GM11168 (cell line): ENCODE results near the gene OCIAD2.
"Not testable (repeated sequence)": the region's sequence is repeated elsewhere in the genome, so short reads cannot be mapped to it uniquely, and the experiment has no call there.

Source experiments
- in situ Hi-C: fragments of 300-500 bp; cut with MboI; formaldehyde crosslinking; loops from one replicate; pipeline ENCODE4 v1.12.0; 2022; ENCODE audit warnings: low sequenced_read_pairs; ENCODE audit not compliant: unreplicated experiment

The OCIAD2 gene

GRCh38 chr4:48908687-48909086 lies 2.1 kb upstream of the OCIAD2 start:
- in situ Hi-C loops = no loop called here

GRCh38 chr4:48907706-48908477 lies 1.3 kb upstream of the OCIAD2 start:
- in situ Hi-C loops = no loop called here

DNA sequence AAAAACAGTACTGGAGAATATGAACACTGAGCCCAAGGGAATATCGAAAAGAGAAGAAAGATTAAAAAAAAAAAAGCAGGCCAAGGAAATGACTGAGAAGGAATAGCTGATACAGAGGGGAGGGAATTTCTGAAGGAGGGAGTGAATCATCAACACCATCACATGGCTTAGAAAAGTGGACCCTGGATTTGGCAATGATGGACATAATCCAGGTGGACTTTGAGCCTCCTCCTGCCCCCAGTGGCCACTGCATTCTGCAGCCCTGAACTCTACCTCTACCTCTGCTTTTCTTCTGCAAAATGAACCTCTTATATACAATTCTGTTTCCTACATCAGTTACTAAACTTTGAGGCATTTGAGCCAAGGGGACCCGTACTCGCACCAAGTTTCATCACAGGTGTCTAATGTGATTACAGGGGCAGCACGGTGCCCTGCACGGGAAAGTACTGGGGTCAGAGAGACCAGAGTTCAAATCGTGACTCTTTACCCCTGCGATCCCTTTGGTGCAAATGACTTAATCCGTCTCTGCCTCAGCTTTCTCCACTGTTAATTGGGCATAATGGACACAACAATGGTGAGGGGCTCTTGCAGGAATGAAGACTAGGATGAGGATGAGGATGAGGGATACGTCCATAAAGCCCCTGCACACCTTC lies 1.1 kb downstream of the OCIAD2 start:
- in situ Hi-C loops = no loop called here

DNA sequence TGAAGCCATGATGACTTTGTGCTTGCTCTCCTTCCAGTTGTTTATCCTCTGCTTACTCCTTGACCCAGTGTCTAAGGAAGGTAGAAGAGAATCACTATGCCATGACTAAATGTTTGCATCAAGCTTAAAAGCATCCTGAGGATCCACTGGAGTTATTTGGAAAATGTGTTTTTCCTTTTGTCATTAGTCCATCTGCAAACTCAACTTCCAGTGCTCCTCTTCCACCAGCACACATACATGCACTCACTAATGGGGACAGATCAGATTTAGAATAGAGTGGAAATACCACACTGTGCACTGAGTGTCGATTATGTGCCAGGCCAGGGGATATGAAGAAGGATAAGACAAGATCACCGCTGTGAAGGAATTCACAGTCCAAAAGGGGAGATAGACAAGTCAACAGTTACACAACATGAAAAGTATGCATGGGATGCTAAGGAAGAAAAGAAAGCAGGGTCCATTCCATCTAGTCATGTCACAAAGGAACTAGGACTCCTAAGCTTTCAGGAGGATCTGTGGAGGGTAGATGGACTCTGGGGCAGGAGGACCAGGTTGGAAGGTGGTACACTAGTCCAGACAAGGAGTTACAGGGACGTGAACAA lies 1.9 kb downstream of the OCIAD2 start:
- in situ Hi-C loops = no loop called here

- in situ Hi-C loops = no loop called here
Observed at GRCh38 chr4:48904101-48904500, 2.5 kb downstream of the OCIAD2 start.

GRCh38 chr4:48902266-48902665 lies 4.3 kb downstream of the OCIAD2 start:
- in situ Hi-C loops = no loop called here

GRCh38 chr4:48901196-48901595 lies 5.4 kb downstream of the OCIAD2 start:
- in situ Hi-C loops = no loop called here

- in situ Hi-C loops = no loop called here
Observed at GRCh38 chr4:48899950-48900349, 6.6 kb downstream of the OCIAD2 start.

- in situ Hi-C loops = no loop called here
Observed at GRCh38 chr4:48899432-48899749, 7.2 kb downstream of the OCIAD2 start.

- in situ Hi-C loops = no loop called here
Observed at GRCh38 chr4:48898733-48899431, 7.7 kb downstream of the OCIAD2 start.

DNA sequence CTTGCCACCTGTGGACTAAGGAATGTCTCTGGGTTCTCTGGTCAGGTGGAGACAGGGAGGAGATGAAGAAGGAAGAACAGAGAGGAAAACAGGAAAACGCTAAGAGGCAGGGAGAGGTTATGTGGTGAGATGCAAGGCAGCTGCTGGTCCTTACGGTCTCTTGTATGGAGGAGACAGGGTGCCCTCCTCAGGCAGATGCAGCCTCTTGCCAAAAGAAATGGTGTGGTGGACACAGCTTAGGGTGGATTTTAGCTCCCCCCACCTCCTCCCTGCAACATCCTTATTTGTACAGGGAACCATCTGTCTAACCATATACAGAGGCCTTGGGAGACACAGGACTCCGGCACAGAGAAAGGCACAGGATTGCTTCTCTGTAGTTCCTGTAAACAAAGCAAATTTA lies 9.7 kb downstream of the OCIAD2 start:
- in situ Hi-C loops = no loop called here

DNA sequence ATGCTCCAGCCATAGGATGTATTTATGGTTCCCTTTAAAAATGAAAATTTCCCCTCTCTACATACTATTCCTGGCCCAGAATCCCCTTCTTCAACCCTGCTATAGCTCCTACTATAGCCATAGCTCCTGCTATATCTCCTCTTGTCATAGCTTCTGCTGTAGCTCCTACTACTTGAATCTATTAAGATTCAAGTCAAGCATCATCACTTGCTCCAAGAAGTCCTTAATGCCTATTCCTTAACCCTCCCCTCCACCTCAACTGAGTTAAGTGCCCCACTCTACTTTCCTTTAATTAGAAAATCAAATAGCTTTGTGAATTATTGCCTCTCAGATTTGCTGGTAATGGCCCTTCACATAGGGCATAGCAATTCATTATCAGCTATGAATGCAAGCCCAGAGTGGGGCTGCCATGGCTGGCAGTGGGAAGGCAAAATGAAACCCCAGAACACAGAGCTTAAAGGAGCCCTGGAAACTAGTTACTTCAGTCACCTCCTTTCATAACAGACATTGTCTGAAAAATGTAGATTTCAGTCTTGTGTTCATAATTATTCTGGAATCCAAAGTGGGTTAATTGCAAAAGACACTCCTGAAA lies 15.4 kb downstream of the OCIAD2 start:
- in situ Hi-C loops = no loop called here

DNA sequence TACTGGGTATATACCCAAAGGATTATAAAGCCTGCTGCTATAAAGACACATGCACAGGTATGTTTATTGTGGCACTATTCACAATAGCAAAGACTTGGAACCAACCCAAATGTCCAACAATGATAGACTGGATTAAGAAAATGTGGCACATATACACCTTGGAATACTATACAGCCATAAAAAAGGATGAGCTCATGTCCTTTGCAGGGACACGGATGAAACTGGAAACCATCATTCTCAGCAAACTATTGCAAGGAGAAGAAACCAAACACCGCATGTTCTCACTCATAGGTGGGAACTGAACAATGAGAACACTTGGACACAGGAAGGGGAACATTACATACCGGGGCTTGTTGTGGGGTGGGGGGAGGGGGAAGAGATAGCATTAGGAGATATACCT lies 16.8 kb downstream of the OCIAD2 start:
- in situ Hi-C loops = not testable (repeated sequence)

- in situ Hi-C loops = not testable (repeated sequence)
Observed at GRCh38 chr4:48881646-48882045, 24.9 kb downstream of the OCIAD2 start.

GRCh38 chr4:48879561-48880442 lies 26.8 kb downstream of the OCIAD2 start:
- in situ Hi-C loops = no loop called here

DNA sequence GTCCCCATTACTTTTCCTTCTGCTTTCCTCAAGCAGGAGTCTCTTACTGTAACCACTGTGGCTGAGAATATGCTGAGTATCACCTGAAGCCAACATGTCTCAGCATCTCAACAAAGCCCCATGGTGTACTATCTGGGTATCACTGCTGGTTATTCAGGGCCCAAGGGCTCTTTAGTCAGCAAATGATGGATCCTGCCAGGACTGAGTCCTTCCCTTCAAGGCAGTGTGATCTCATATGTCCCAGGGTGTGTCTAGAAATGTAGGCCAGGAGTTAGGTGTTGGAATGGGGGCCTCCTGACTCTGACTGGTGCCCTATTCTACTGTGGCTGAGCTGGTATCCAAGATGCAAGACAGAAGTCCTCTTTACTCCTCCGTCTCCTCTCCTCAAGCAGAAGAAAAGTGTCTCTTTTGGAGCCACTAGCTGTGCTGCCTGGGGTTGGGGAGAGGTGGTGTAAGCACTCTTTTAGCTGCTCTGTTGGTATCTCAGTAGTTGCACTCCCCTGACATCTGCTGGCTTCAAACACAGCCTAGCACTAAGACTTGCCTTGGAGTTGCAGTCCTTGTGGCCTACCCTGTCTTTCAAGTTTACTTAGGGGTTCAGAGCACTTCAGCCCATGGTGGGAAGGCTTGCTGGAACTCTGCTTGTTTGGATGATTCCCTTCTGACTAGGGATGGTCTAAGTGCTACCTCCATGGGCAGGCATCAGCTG lies 28.6 kb downstream of the OCIAD2 start:
- in situ Hi-C loops = no loop called here

DNA sequence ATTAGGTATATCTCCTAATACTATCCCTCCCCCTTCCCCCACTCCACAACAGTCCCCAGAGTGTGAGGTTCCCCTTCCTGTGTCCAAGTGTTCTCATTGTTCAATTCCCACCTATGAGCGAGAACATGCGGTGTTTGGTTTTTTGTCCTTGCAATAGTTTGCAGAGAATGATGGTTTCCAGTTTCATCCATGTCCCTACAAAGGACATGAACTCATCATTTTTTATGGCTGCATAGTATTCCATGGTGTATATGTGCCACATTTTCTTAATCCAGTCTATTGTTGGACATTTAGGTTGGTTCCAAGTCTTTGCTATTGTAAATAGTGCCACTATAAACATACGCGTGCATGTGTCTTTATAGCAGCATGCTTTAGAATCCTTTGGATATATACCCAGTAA lies 41.9 kb downstream of the OCIAD2 start:
- in situ Hi-C loops = not testable (repeated sequence)

- in situ Hi-C loops = no loop called here
Observed at GRCh38 chr4:48863728-48864127, 42.8 kb downstream of the OCIAD2 start.

DNA sequence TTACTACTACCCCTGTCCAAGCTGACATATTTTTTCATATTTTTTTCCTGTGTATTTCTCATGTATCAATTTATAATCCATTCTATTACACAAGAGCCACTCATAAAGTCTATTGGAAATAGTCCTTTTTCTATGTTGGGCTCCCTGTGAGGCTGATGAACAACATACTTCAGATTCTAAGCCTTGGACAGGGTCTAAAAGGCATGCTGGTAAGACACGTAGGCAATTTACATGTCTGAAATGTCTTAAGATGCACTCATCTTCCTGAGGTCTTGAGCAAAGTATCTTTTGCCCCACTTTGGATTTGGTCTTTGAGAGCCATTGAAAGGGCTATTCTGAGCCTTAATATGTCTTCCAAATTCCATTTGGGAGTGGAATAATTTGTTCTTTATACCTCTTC lies 43.9 kb downstream of the OCIAD2 start:
- in situ Hi-C loops = no loop called here
